ENCODE data around the gene COBLL1. TPM values are rescaled to one million over a fixed set of nuclear protein-coding genes. Genes with fewer than 3 reads are reported as not detected.

Gene COBLL1
- total RNA-seq, 1 donor from 2014 or later: 1.0 TPM

- no peak overlapping the region for H3K27ac ChIP-seq
- H3K4me1 Mint-ChIP-seq: peaks cover 14% of the 10 kb centered on the region
- H3K4me3 Mint-ChIP-seq: no peak overlapping the region
- H2AFZ ChIP-seq (replicated peaks): no peak overlapping the region
- H3K4me1 ChIP-seq: peaks cover 12% of the 10 kb centered on the region
- H3K9me3 ChIP-seq (ENCODE audit: low read depth): no peaks in the 10 kb centered on the region
- TF ChIP-seq CTCF (IDR thresholded peaks at IDR 0.05) (no peak), EZH2phosphoT487 (IDR thresholded peaks at IDR 0.05) (no peak), EZH2 (IDR thresholded peaks at IDR 0.05) (no peak)
- H3K9me3 Mint-ChIP-seq: no peaks in the 10 kb centered on the region
- H3K36me3 Mint-ChIP-seq: no peaks in the 10 kb centered on the region
- H3K4me2 ChIP-seq: no peak overlapping the region
- no peaks in the 10 kb centered on the region for H3K27me3 Mint-ChIP-seq (ENCODE audit: insufficient read depth, low read depth)
- H3K27ac Mint-ChIP-seq: no peak overlapping the region
- no peaks in the 10 kb centered on the region for H3K36me3 ChIP-seq
- no peak overlapping the region for H3K9ac ChIP-seq
- H3K79me2 ChIP-seq (ENCODE audit: low read depth): no peaks in the 10 kb centered on the region
- no peaks in the 10 kb centered on the region for H3F3A ChIP-seq (ENCODE audit: low read depth)
- no peaks in the 10 kb centered on the region for H3K27me3 ChIP-seq
- H3K4me3 ChIP-seq: no peak overlapping the region
- no peaks in the 10 kb centered on the region for H4K20me1 ChIP-seq (ENCODE audit: low read depth)
- DNase-seq (ENCODE audit: low spot score): no peak
These were observed 33.9 kb upstream of the COBLL1 start for GRCh38 chr2:164875334-164876205.

- Mint-ChIP-seq H3K27me3 (ENCODE audit: insufficient read depth, low read depth) (no peaks in the 10 kb centered on the region), H3K27ac (no peak overlapping the region), H3K4me1 (peaks cover under 1% of the 10 kb centered on the region), H3K4me3 (no peak overlapping the region), H3K36me3 (no peaks in the 10 kb centered on the region), H3K9me3 (no peaks in the 10 kb centered on the region)
- Histone ChIP-seq H3K9ac (no peak overlapping the region), H3K4me2 (no peak overlapping the region), H3K79me2 (ENCODE audit: low read depth) (no peaks in the 10 kb centered on the region), H3K27ac (no peak overlapping the region), H3K4me3 (no peak overlapping the region), H3K36me3 (no peaks in the 10 kb centered on the region), H3K4me1 (peaks cover 7% of the 10 kb centered on the region), H3K27me3 (no peaks in the 10 kb centered on the region), H3F3A (ENCODE audit: low read depth) (no peaks in the 10 kb centered on the region), H3K9me3 (ENCODE audit: low read depth) (no peaks in the 10 kb centered on the region), H4K20me1 (ENCODE audit: low read depth) (no peaks in the 10 kb centered on the region), H2AFZ (replicated peaks) (no peak overlapping the region)
- DNase-seq (ENCODE audit: low spot score): no peak
- TF ChIP-seq CTCF (IDR thresholded peaks at IDR 0.05) (no peak), EZH2 (IDR thresholded peaks at IDR 0.05) (no peak), EZH2phosphoT487 (IDR thresholded peaks at IDR 0.05) (no peak)
These were observed 31.7 kb upstream of the COBLL1 start for GRCh38 chr2:164873210-164873908.

- H3K27me3 Mint-ChIP-seq (ENCODE audit: insufficient read depth, low read depth): no peaks in the 10 kb centered on the region
- H3K4me3 Mint-ChIP-seq: no peak overlapping the region
- no peak overlapping the region for H3K27ac Mint-ChIP-seq
- Histone ChIP-seq H3K27me3 (no peaks in the 10 kb centered on the region), H3K36me3 (no peaks in the 10 kb centered on the region), H3K4me2 (no peak overlapping the region), H3K9me3 (ENCODE audit: low read depth) (no peaks in the 10 kb centered on the region), H3F3A (ENCODE audit: low read depth) (no peaks in the 10 kb centered on the region), H3K27ac (no peak overlapping the region), H3K9ac (no peak overlapping the region), H3K4me1 (peaks cover 2% of the 10 kb centered on the region), H3K4me3 (no peak overlapping the region), H3K79me2 (ENCODE audit: low read depth) (no peaks in the 10 kb centered on the region), H4K20me1 (ENCODE audit: low read depth) (no peaks in the 10 kb centered on the region), H2AFZ (replicated peaks) (no peak overlapping the region)
- no peak for DNase-seq (ENCODE audit: low spot score)
- H3K4me1 Mint-ChIP-seq: peaks cover 6% of the 10 kb centered on the region
- no peaks in the 10 kb centered on the region for H3K36me3 Mint-ChIP-seq
- no peak for TF ChIP-seq EZH2 (IDR thresholded peaks at IDR 0.05)
- no peak for TF ChIP-seq CTCF (IDR thresholded peaks at IDR 0.05)
- no peak for TF ChIP-seq EZH2phosphoT487 (IDR thresholded peaks at IDR 0.05)
- H3K9me3 Mint-ChIP-seq: no peaks in the 10 kb centered on the region
These were observed 29.8 kb upstream of the COBLL1 start for GRCh38 chr2:164871404-164871803.

Data from neural progenitor cell (in vitro differentiated cells).